Amygdala (tissue), 56 donors: ENCODE results near the gene GUCA2A.

Experiments used
- DNase-seq, 56 donors: peaks; one replicate each; lab custom pipeline; 2025; lab: John Stamatoyannopoulos, UW

The GUCA2A gene

GRCh38 chr1:42158189-42158588 lies 6.4 kb downstream of the GUCA2A start:
- DNase-seq, result no peak

GRCh38 chr1:42157667-42158066 lies 6.9 kb downstream of the GUCA2A start:
- DNase-seq, result no peak

- no peak for DNase-seq
These were observed 9.2 kb downstream of the GUCA2A start for GRCh38 chr1:42155362-42155761.

- DNase-seq, result no peak
These were observed 9.9 kb downstream of the GUCA2A start for GRCh38 chr1:42154685-42155084.

GRCh38 chr1:42153624-42154023 lies 10.9 kb downstream of the GUCA2A start:
- no peak for DNase-seq

- no peak for DNase-seq
These were observed 11.5 kb downstream of the GUCA2A start, which contains the start of gene GUCA2B for GRCh38 chr1:42152907-42153600. GUCA2B (plus strand) TSS chr1:42153410; CDS start chr1:42153451, 41 bp downstream.

GRCh38 chr1:42152119-42152518 lies 12.4 kb downstream of the GUCA2A start:
- no peak for DNase-seq

- DNase-seq, result no peak
These were observed 13.9 kb downstream of the GUCA2A start for GRCh38 chr1:42150651-42151050.

- no peak for DNase-seq
These were observed 16.4 kb downstream of the GUCA2A start for GRCh38 chr1:42148166-42148565.

GRCh38 chr1:42146626-42147320 lies 17.8 kb downstream of the GUCA2A start:
- peak in 28 of 56 donors; percentile 4 to 71 (median 18) for DNase-seq

- DNase-seq, result no peak
These were observed 18.6 kb downstream of the GUCA2A start for GRCh38 chr1:42145764-42146625.

GRCh38 chr1:42145389-42145716 lies 19.2 kb downstream of the GUCA2A start:
- no peak for DNase-seq

- no peak for DNase-seq
These were observed 19.7 kb downstream of the GUCA2A start for GRCh38 chr1:42144711-42145388.

GRCh38 chr1:42143896-42144710 lies 20.4 kb downstream of the GUCA2A start:
- DNase-seq, result no peak

- no peak for DNase-seq
These were observed 21.5 kb downstream of the GUCA2A start for GRCh38 chr1:42142894-42143675.

- no peak for DNase-seq
These were observed 22.6 kb downstream of the GUCA2A start for GRCh38 chr1:42141978-42142377.

- DNase-seq, result no peak
These were observed 24.4 kb downstream of the GUCA2A start for GRCh38 chr1:42140191-42140590.

GRCh38 chr1:42139444-42139843 lies 25.1 kb downstream of the GUCA2A start:
- no peak for DNase-seq

GRCh38 chr1:42138586-42138985 lies 26.0 kb downstream of the GUCA2A start:
- DNase-seq, result no peak
